ENCODE data around the gene SSNA1. TPM values are rescaled to one million over a fixed set of nuclear protein-coding genes. Genes with fewer than 3 reads are reported as not detected.

SSNA1 gene
- polyA plus RNA-seq, 1 donor from 2014 or later, result 170 TPM

DNA sequence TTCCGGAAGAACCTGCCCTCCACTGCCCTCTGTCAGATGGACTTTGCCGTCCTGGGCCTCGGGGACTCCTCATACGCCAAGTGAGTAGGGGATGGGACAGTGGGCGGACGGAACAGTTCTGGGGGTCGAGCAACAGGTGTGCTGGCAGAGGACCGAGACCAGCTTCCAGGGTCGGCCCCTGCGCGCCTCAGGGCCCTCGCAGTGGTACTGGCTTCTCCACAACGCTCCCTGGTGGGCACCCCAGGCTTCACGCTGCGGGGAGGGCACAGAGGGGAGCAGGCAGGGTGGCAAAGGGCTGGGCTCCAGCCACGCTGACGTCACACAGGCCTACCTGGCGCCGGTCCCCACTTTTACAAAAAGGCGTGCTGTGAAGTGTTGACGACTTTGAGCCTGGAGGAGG lies 24.0 kb downstream of the SSNA1 start:
- Histone ChIP-seq H3K9me3 (ENCODE audit: low read length) (no peaks in the 10 kb centered on the region), H3K4me3 (ENCODE audit: low read length) (no peak overlapping the region), H3K27me3 (ENCODE audit: insufficient read depth, low read depth, low read length) (no peaks in the 10 kb centered on the region), H3K4me2 (ENCODE audit: low read length) (no peak overlapping the region), H3K27ac (ENCODE audit: low read length) (no peak overlapping the region), H3F3A (ENCODE audit: insufficient read depth, low read length, poor library complexity, severe bottlenecking) (no peaks in the 10 kb centered on the region), H3K9ac (ENCODE audit: low read length) (no peak overlapping the region), H3K9me2 (ENCODE audit: insufficient read depth, low read length) (no peaks in the 10 kb centered on the region), H3K79me2 (replicated peaks; ENCODE audit: insufficient read depth, low read length) (no peaks in the 10 kb centered on the region), H2AFZ (ENCODE audit: low read depth, low read length) (no peak overlapping the region), H4K20me1 (ENCODE audit: insufficient read depth) (no peaks in the 10 kb centered on the region), H3K36me3 (ENCODE audit: insufficient read depth, low read length) (no peaks in the 10 kb centered on the region)
- TF ChIP-seq, protein P1, sequence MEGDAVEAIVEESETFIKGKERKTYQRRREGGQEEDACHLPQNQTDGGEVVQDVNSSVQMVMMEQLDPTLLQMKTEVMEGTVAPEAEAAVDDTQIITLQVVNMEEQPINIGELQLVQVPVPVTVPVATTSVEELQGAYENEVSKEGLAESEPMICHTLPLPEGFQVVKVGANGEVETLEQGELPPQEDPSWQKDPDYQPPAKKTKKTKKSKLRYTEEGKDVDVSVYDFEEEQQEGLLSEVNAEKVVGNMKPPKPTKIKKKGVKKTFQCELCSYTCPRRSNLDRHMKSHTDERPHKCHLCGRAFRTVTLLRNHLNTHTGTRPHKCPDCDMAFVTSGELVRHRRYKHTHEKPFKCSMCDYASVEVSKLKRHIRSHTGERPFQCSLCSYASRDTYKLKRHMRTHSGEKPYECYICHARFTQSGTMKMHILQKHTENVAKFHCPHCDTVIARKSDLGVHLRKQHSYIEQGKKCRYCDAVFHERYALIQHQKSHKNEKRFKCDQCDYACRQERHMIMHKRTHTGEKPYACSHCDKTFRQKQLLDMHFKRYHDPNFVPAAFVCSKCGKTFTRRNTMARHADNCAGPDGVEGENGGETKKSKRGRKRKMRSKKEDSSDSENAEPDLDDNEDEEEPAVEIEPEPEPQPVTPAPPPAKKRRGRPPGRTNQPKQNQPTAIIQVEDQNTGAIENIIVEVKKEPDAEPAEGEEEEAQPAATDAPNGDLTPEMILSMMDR (IDR thresholded peaks at IDR 0.05; ENCODE audit: poor library complexity, severe bottlenecking), result no peak
- TF ChIP-seq EZH2 (IDR thresholded peaks at IDR 0.05; ENCODE audit: borderline replicate concordance, insufficient read depth, low read length, poor library complexity, severe bottlenecking), result no peak
- TF ChIP-seq RAD21 (conservative IDR thresholded peaks at IDR 0.05), result no peak
- TF ChIP-seq SMC3 (conservative IDR thresholded peaks at IDR 0.05; ENCODE audit: poor library complexity), result no peak
- no peak for TF ChIP-seq POLR2AphosphoS5 (IDR thresholded peaks at IDR 0.05)
- no peak for TF ChIP-seq MXI1 (conservative IDR thresholded peaks at IDR 0.05; ENCODE audit: poor library complexity, severe bottlenecking)
- TF ChIP-seq EP300 (conservative IDR thresholded peaks at IDR 0.05; ENCODE audit: poor library complexity, severe bottlenecking), result no peak
- TF ChIP-seq, protein P2, sequence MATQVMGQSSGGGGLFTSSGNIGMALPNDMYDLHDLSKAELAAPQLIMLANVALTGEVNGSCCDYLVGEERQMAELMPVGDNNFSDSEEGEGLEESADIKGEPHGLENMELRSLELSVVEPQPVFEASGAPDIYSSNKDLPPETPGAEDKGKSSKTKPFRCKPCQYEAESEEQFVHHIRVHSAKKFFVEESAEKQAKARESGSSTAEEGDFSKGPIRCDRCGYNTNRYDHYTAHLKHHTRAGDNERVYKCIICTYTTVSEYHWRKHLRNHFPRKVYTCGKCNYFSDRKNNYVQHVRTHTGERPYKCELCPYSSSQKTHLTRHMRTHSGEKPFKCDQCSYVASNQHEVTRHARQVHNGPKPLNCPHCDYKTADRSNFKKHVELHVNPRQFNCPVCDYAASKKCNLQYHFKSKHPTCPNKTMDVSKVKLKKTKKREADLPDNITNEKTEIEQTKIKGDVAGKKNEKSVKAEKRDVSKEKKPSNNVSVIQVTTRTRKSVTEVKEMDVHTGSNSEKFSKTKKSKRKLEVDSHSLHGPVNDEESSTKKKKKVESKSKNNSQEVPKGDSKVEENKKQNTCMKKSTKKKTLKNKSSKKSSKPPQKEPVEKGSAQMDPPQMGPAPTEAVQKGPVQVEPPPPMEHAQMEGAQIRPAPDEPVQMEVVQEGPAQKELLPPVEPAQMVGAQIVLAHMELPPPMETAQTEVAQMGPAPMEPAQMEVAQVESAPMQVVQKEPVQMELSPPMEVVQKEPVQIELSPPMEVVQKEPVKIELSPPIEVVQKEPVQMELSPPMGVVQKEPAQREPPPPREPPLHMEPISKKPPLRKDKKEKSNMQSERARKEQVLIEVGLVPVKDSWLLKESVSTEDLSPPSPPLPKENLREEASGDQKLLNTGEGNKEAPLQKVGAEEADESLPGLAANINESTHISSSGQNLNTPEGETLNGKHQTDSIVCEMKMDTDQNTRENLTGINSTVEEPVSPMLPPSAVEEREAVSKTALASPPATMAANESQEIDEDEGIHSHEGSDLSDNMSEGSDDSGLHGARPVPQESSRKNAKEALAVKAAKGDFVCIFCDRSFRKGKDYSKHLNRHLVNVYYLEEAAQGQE (IDR thresholded peaks at IDR 0.05; ENCODE audit: borderline replicate concordance), result no peak
- TF ChIP-seq TAF1 (IDR thresholded peaks at IDR 0.05; ENCODE audit: low read depth), result no peak

DNA sequence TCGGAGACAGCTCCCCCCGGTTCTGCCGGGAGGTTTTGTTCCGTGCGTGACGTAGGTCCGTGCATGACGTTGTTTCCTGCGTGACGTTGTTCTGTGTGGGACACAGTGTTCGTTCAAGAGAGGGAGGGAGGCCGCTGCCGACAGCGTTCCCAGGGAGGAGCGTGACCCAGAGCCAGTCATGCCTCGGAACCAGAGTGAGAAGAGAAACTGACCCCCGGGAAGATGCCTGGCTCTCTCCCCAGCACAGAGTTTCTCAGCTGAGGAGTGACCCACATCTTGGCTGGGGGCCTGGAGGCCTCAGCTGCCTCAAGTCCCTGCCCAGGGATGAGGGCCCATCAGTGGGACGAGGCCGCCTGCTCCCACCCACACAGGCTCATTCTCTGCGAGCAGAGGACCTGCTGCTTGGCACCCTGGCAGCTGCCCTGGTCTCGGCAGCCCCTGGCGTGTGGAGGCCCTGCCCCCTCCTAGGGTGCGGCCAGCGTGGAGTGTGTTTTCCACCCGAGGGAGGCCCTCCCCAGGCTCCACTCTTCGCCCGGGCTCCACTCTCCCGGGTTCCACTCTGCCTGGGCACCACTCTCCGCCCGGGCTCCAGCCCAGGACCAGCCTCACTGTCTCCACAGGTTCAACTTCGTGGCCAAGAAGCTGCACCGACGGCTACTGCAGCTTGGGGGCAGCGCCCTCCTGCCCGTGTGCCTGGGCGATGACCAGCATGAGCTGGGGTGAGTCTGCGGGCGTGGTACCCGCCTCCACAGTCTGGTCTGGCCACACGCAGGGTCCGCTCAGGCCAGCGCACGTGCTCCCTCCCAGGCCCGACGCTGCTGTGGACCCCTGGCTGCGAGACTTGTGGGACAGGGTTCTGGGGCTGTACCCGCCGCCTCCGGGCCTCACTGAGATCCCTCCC lies 24.9 kb downstream of the SSNA1 start:
- no peak overlapping the region for H2AFZ ChIP-seq (ENCODE audit: low read depth, low read length)
- H3K9ac ChIP-seq (ENCODE audit: low read length), result no peak overlapping the region
- no peaks in the 10 kb centered on the region for H3K79me2 ChIP-seq (replicated peaks; ENCODE audit: insufficient read depth, low read length)
- no peaks in the 10 kb centered on the region for H3F3A ChIP-seq (ENCODE audit: insufficient read depth, low read length, poor library complexity, severe bottlenecking)
- no peaks in the 10 kb centered on the region for H3K9me3 ChIP-seq (ENCODE audit: low read length)
- TF ChIP-seq, protein P2 (IDR thresholded peaks at IDR 0.05; ENCODE audit: borderline replicate concordance), result no peak
- TF ChIP-seq EP300 (conservative IDR thresholded peaks at IDR 0.05; ENCODE audit: poor library complexity, severe bottlenecking), result no peak
- no peak for TF ChIP-seq POLR2AphosphoS5 (IDR thresholded peaks at IDR 0.05)
- TF ChIP-seq TAF1 (IDR thresholded peaks at IDR 0.05; ENCODE audit: low read depth), result no peak
- TF ChIP-seq, protein P1 (IDR thresholded peaks at IDR 0.05; ENCODE audit: poor library complexity, severe bottlenecking), result no peak
- no peak for TF ChIP-seq SMC3 (conservative IDR thresholded peaks at IDR 0.05; ENCODE audit: poor library complexity)
- TF ChIP-seq MXI1 (conservative IDR thresholded peaks at IDR 0.05; ENCODE audit: poor library complexity, severe bottlenecking), result no peak
- TF ChIP-seq RAD21 (conservative IDR thresholded peaks at IDR 0.05), result no peak
- H3K27me3 ChIP-seq (ENCODE audit: insufficient read depth, low read depth, low read length), result no peaks in the 10 kb centered on the region
- no peak overlapping the region for H3K27ac ChIP-seq (ENCODE audit: low read length)
- no peaks in the 10 kb centered on the region for H3K36me3 ChIP-seq (ENCODE audit: insufficient read depth, low read length)
- H3K9me2 ChIP-seq (ENCODE audit: insufficient read depth, low read length), result no peaks in the 10 kb centered on the region
- no peak overlapping the region for H3K4me2 ChIP-seq (ENCODE audit: low read length)
- H3K4me3 ChIP-seq (ENCODE audit: low read length), result no peak overlapping the region
- no peaks in the 10 kb centered on the region for H4K20me1 ChIP-seq (ENCODE audit: insufficient read depth)

Data from neural cell (in vitro differentiated cells).